ENCODE data around the gene PRKCE. TPM values are rescaled to one million over a fixed set of nuclear protein-coding genes. Genes with fewer than 3 reads are reported as not detected.

PRKCE gene
- total RNA-seq, 3 donors from 2014 or later (not counting 1 experiment from before 2014, with no cell fraction given), result 35.2 to 42.1 (median 38.6) TPM

DNA sequence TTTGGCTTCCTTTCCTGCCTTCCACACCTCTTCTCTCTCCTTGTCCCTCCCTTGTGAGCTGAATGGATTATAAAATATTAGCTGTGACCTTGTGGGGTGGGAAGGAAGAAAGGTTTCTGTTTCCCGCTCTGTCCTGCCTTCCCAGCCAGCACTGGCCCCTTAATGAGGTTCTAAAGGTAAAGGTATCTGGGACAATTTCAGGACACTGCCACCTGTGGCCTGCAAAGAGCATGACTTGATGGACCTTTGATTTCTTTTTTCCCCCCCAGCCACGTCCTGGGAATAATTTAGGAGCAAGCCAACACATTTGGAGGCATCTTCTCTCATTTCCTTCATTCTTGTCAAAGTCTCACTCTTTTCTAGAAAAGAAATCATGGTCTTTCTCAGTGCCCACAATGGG, 399.0 kb downstream of the PRKCE start:
- intact Hi-C loops (cut with micrococcal nuclease), result no loop called here
- Histone ChIP-seq H3K36me3 (ENCODE audit: control insufficient read depth, insufficient read depth, low read length) (no peaks in the 10 kb centered on the region), H3K4me1 (ENCODE audit: control insufficient read depth, insufficient read depth, low read length) (no peaks in the 10 kb centered on the region), H3K27ac (ENCODE audit: low read length) (no peak overlapping the region), H3K27me3 (ENCODE audit: control insufficient read depth, insufficient read depth, low read length) (no peaks in the 10 kb centered on the region), H3K9me3 (ENCODE audit: control insufficient read depth, insufficient read depth, low read length) (no peaks in the 10 kb centered on the region), H3K4me3 (ENCODE audit: low read length) (no peak overlapping the region)
- WGBS (ENCODE audit: insufficient coverage), result 97% methylated on average over 2 of the region's 2 CpGs
- Mint-ChIP-seq H3K9me3 (no peaks in the 10 kb centered on the region), H3K4me1 (no peaks in the 10 kb centered on the region), H3K36me3 (no peaks in the 10 kb centered on the region), H3K27ac (no peak overlapping the region), H3K4me3 (no peak overlapping the region), H3K27me3 (ENCODE audit: low read depth in 2 of 2) (no peaks in the 10 kb centered on the region)
- no peak for ATAC-seq
- TF ChIP-seq, protein P1, sequence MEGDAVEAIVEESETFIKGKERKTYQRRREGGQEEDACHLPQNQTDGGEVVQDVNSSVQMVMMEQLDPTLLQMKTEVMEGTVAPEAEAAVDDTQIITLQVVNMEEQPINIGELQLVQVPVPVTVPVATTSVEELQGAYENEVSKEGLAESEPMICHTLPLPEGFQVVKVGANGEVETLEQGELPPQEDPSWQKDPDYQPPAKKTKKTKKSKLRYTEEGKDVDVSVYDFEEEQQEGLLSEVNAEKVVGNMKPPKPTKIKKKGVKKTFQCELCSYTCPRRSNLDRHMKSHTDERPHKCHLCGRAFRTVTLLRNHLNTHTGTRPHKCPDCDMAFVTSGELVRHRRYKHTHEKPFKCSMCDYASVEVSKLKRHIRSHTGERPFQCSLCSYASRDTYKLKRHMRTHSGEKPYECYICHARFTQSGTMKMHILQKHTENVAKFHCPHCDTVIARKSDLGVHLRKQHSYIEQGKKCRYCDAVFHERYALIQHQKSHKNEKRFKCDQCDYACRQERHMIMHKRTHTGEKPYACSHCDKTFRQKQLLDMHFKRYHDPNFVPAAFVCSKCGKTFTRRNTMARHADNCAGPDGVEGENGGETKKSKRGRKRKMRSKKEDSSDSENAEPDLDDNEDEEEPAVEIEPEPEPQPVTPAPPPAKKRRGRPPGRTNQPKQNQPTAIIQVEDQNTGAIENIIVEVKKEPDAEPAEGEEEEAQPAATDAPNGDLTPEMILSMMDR (IDR thresholded peaks at IDR 0.05), result no peak
- no peak for DNase-seq

DNA sequence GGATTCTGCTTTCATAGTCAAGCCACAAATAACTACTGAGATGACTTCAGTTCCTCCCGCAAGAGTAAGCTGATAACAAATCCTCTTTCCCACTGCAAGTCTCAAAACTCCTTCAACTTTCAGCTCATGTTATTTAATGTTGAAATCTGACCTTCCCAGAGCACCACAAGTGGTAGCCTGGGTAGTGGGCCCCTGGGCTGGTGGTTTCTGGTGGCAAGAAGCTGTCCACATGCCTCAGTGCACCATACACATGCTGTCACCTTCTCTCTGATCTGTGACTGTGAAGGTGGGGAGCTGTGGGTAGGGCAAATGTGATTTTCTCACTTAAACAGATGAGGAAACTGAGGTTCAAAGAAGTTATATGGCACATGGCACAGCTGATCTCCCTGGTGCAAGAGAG, 399.6 kb downstream of the PRKCE start:
- H3K27ac Mint-ChIP-seq, result no peak overlapping the region
- no peak for DNase-seq
- Histone ChIP-seq H3K9me3 (ENCODE audit: control insufficient read depth, insufficient read depth, low read length) (no peaks in the 10 kb centered on the region), H3K36me3 (ENCODE audit: control insufficient read depth, insufficient read depth, low read length) (no peaks in the 10 kb centered on the region), H3K4me1 (ENCODE audit: control insufficient read depth, insufficient read depth, low read length) (no peaks in the 10 kb centered on the region), H3K4me3 (ENCODE audit: low read length) (no peak overlapping the region), H3K27ac (ENCODE audit: low read length) (no peak overlapping the region), H3K27me3 (ENCODE audit: control insufficient read depth, insufficient read depth, low read length) (no peaks in the 10 kb centered on the region)
- no peaks in the 10 kb centered on the region for H3K27me3 Mint-ChIP-seq (ENCODE audit: low read depth in 2 of 2)
- TF ChIP-seq, protein P1 (IDR thresholded peaks at IDR 0.05), result no peak
- H3K36me3 Mint-ChIP-seq, result no peaks in the 10 kb centered on the region
- intact Hi-C loops (cut with micrococcal nuclease), result no loop called here
- H3K4me1 Mint-ChIP-seq, result no peaks in the 10 kb centered on the region
- 83% methylated on average over 1 of the region's 1 CpG for WGBS (ENCODE audit: insufficient coverage)
- ATAC-seq, result no peak
- no peaks in the 10 kb centered on the region for H3K9me3 Mint-ChIP-seq
- no peak overlapping the region for H3K4me3 Mint-ChIP-seq

DNA sequence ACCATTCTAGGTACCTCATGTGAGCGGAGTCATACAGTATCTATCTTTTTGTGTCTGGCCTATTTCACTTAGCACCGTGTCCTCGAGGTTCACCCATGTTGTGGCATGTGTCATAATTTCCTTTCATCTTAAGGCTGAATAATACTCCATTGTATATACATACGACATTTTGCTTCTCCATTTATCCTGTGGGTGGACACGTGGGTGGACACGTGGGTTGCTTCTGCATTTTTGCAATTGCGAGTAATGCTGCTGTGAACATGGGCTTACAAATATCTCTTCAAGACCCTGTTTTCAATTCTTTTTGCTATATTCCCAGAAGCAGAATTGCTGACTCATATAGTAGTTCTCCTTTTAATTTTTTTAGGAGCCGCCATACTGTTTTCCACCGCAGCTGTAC, 402.1 kb downstream of the PRKCE start:
- WGBS (ENCODE audit: insufficient coverage), result 81% methylated on average over 9 of the region's 9 CpGs
- Mint-ChIP-seq H3K27ac (no peak overlapping the region), H3K36me3 (no peaks in the 10 kb centered on the region), H3K27me3 (ENCODE audit: low read depth in 2 of 2) (no peaks in the 10 kb centered on the region), H3K4me1 (no peaks in the 10 kb centered on the region), H3K4me3 (no peak overlapping the region), H3K9me3 (no peaks in the 10 kb centered on the region)
- DNase-seq, result no peak
- H3K27me3 ChIP-seq (ENCODE audit: control insufficient read depth, insufficient read depth, low read length), result no peaks in the 10 kb centered on the region
- TF ChIP-seq, protein P1 (IDR thresholded peaks at IDR 0.05), result no peak
- no peaks in the 10 kb centered on the region for H3K9me3 ChIP-seq (ENCODE audit: control insufficient read depth, insufficient read depth, low read length)
- ATAC-seq, result no peak
- intact Hi-C loops (cut with micrococcal nuclease), result no loop called here
- H3K27ac ChIP-seq (ENCODE audit: low read length), result no peak overlapping the region
- H3K4me1 ChIP-seq (ENCODE audit: control insufficient read depth, insufficient read depth, low read length), result no peaks in the 10 kb centered on the region
- H3K4me3 ChIP-seq (ENCODE audit: low read length), result no peak overlapping the region
- H3K36me3 ChIP-seq (ENCODE audit: control insufficient read depth, insufficient read depth, low read length), result no peaks in the 10 kb centered on the region

DNA sequence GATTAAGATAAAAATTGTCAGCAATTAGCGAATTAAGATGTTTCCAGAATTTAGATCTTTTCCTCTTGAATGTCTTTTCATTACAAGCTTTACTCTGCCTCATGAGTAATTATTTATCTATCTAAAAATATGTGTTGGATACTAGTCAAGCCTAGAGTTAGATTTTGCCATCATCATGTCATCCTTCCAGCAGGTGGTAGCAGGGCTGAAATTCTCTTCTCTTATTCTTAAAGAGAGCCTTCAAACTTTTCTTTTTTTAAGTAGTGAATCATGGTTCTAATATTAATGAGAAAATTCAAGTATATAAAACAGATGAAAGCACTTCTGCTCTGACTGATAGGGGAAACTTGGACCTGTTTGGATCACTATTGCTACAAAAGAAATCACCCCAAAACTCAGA, 405.1 kb downstream of the PRKCE start:
- Mint-ChIP-seq H3K36me3 (no peaks in the 10 kb centered on the region), H3K27ac (no peak overlapping the region), H3K4me1 (no peaks in the 10 kb centered on the region), H3K27me3 (ENCODE audit: low read depth in 2 of 2) (no peaks in the 10 kb centered on the region), H3K9me3 (no peaks in the 10 kb centered on the region), H3K4me3 (no peak overlapping the region)
- no peak for DNase-seq
- H3K27me3 ChIP-seq (ENCODE audit: control insufficient read depth, insufficient read depth, low read length), result no peaks in the 10 kb centered on the region
- no peaks in the 10 kb centered on the region for H3K36me3 ChIP-seq (ENCODE audit: control insufficient read depth, insufficient read depth, low read length)
- TF ChIP-seq, protein P1 (IDR thresholded peaks at IDR 0.05), result no peak
- no peaks in the 10 kb centered on the region for H3K9me3 ChIP-seq (ENCODE audit: control insufficient read depth, insufficient read depth, low read length)
- ATAC-seq, result no peak
- intact Hi-C loops (cut with micrococcal nuclease), result no loop called here
- no CpG with 5 or more reads among the region's 1 CpG for WGBS (ENCODE audit: insufficient coverage)
- no peak overlapping the region for H3K27ac ChIP-seq (ENCODE audit: low read length)
- no peaks in the 10 kb centered on the region for H3K4me1 ChIP-seq (ENCODE audit: control insufficient read depth, insufficient read depth, low read length)
- no peak overlapping the region for H3K4me3 ChIP-seq (ENCODE audit: low read length)
